ENCODE results near the gene PPBP.

PPBP gene

GRCh38 chr4:74028504-74028903 is 40.5 kb upstream of the PPBP start:
- no peak for TF ChIP-seq CTCF (IDR thresholded peaks at IDR 0.05; ENCODE audit: low read depth, low read length, missing control alignments)
- DNase-seq (ENCODE audit: low read depth): no peak

GRCh38 chr4:74023709-74024108 is 35.7 kb upstream of the PPBP start:
- no peak for DNase-seq (ENCODE audit: low read depth)
- TF ChIP-seq CTCF (IDR thresholded peaks at IDR 0.05; ENCODE audit: low read depth, low read length, missing control alignments): no peak
- no peak overlapping the region for H3K4me3 ChIP-seq (ENCODE audit: low read depth, low read length)

More at GRCh38 chr4:74028504-74028903, 40.5 kb upstream of the PPBP start:
- no peak overlapping the region for H3K4me3 ChIP-seq (ENCODE audit: low read depth, low read length)

GRCh38 chr4:74021601-74022000 is 33.6 kb upstream of the PPBP start:
- TF ChIP-seq CTCF (IDR thresholded peaks at IDR 0.05; ENCODE audit: low read depth, low read length, missing control alignments): no peak
- no peak for DNase-seq (ENCODE audit: low read depth)

GRCh38 chr4:74018771-74019170 is 30.8 kb upstream of the PPBP start:
- no peak for DNase-seq (ENCODE audit: low read depth)
- H3K4me3 ChIP-seq (ENCODE audit: low read depth, low read length): no peak overlapping the region
- TF ChIP-seq CTCF (IDR thresholded peaks at IDR 0.05; ENCODE audit: low read depth, low read length, missing control alignments): no peak

More at GRCh38 chr4:74021601-74022000, 33.6 kb upstream of the PPBP start:
- no peak overlapping the region for H3K4me3 ChIP-seq (ENCODE audit: low read depth, low read length)

GRCh38 chr4:74018116-74018515 is 30.1 kb upstream of the PPBP start:
- H3K4me3 ChIP-seq (ENCODE audit: low read depth, low read length): no peak overlapping the region
- no peak for TF ChIP-seq CTCF (IDR thresholded peaks at IDR 0.05; ENCODE audit: low read depth, low read length, missing control alignments)
- DNase-seq (ENCODE audit: low read depth): no peak

GRCh38 chr4:74016068-74016467 is 28.1 kb upstream of the PPBP start:
- H3K4me3 ChIP-seq (ENCODE audit: low read depth, low read length): no peak overlapping the region
- no peak for TF ChIP-seq CTCF (IDR thresholded peaks at IDR 0.05; ENCODE audit: low read depth, low read length, missing control alignments)
- no peak for DNase-seq (ENCODE audit: low read depth)

- no peak overlapping the region for H3K4me3 ChIP-seq (ENCODE audit: low read depth, low read length)
- DNase-seq (ENCODE audit: low read depth): no peak
- no peak for TF ChIP-seq CTCF (IDR thresholded peaks at IDR 0.05; ENCODE audit: low read depth, low read length, missing control alignments)
These were observed 27.3 kb upstream of the PPBP start for GRCh38 chr4:74015126-74015780.
